Heart right ventricle (tissue), 16 donors: ENCODE measurements around the gene ADAM11. TPM values are rescaled to one million over a fixed set of nuclear protein-coding genes. Genes with fewer than 3 reads are reported as not detected.

Experiments
- ATAC-seq, 8 donors: fragments of 200-7000 bp; cut with Tn5 transposase; one replicate each; pipeline ENCODE4 v1.9.1; 2020; ENCODE audit warnings: mild to moderate bottlenecking in 8 of 8, moderate library complexity in 8 of 8, moderate number of reproducible peaks in 1 of 8
- DNase-seq, 2 donors: peaks; one replicate each; pipeline ENCODE4 v3.0.0-alpha.2; 2020
- H3K27ac ChIP-seq, 10 donors: fragments of 200-600 bp; sonication (generic) in 2 of 10; one replicate each; pipeline versions ENCODE4 v1.5.0 to v1.8.0; 2020 to 2022; ENCODE audit warnings: mild to moderate bottlenecking in 3 of 10
- H3K27me3 ChIP-seq, 7 donors: fragments of 200-600 bp; one replicate each; pipeline ENCODE4 v1.8.0; 2021 to 2022; ENCODE audit warnings: mild to moderate bottlenecking in 2 of 7
- H3K36me3 ChIP-seq, 9 donors: fragments of 200-600 bp; sonication (generic) in 1 of 9; one replicate each; pipeline versions ENCODE4 v1.5.0 to v1.8.0; 2020 to 2022; ENCODE audit warnings: mild to moderate bottlenecking in 2 of 9
- H3K4me1 ChIP-seq, 9 donors: fragments of 200-600 bp; sonication (generic) in 1 of 9; one replicate each; pipeline versions ENCODE4 v1.5.0 to v1.8.0; 2020 to 2022; ENCODE audit warnings: mild to moderate bottlenecking in 4 of 9
- H3K4me3 ChIP-seq, 10 donors: fragments of 200-600 bp; sonication (generic) in 2 of 10; one replicate each; pipeline versions ENCODE4 v1.5.0 to v1.8.0; 2020 to 2022; ENCODE audit warnings: mild to moderate bottlenecking in 7 of 10, moderate library complexity in 2 of 10
- H3K9me3 ChIP-seq, 11 donors: fragments of 200-600 bp in 10 of 11; sonication (generic) in 2 of 11; one replicate each; pipeline versions ENCODE4 v1.5.0 to v1.8.0; 2013 to 2022; ENCODE audit warnings: mild to moderate bottlenecking in 2 of 11, control low read depth in 1 of 11, moderate library complexity in 1 of 11
- CTCF ChIP-seq, 9 donors: fragments of 200-600 bp; sonication (generic) in 2 of 9; IDR thresholded peaks; one replicate each; pipeline versions ENCODE4 v1.5.0 to v1.8.0; 2021 to 2022; ENCODE audit warnings: antibody characterized with exemption in 9 of 9, mild to moderate bottlenecking in 5 of 9, moderate library complexity in 1 of 9
- WGBS, 2 donors: extraction: QIAGEN DNeasy Blood & Tissue Kit; methylation state at CpG; one replicate each; pipeline ENCODE4 v1.1.7; 2013; ENCODE audit warnings: inconsistent platforms in 1 of 2; 5-methylcytosine and 5-hydroxymethylcytosine counted together
- intact Hi-C, 10 donors: fragments of 100-400 bp; cut with DNase I; formaldehyde crosslinking; loops; one replicate each; pipeline versions ENCODE4 v1.11.1 to v1.14.2; 2022
- polyA plus RNA-seq, 2 donors: library from polyadenylated mRNA; stranded (reverse); fragments of 200-250 nt; gene quantifications; one replicate each; pipeline ENCODE4 v1.2.3, GENCODE V29; 2013
- total RNA-seq, 10 donors: library from RNA; stranded (reverse); fragmentation: NEBNext Ultra II Directional in 3 of 10; extraction: Animal tissue kit (Norgen Biotek cat#: 25700) in 3 of 10; gene quantifications; one replicate each; pipeline versions ENCODE4 v1.2.1 to v1.2.4, GENCODE V29; 2021 to 2023
- donor health status: Arrhythmogenic right ventricular cardiomyopathy.
- donor health status: ischemic (EF 13 %, LVEDD 7.1; RV severe dilation, severe dysfunction).
- donor health status: healthy with polysubstance abuse.
- donor health status: DM: no; HTN: yes; CAD: no.
- donor health status: DM: no; HTN: no; CAD: no.
- donor health status: ischemic (EF 25% LVEDD 6.9; RV normal size, moderate dysfunction).
- donor health status: ischemic (EF 25% LVEDD 5.7; RV mildly dilated, moderate dysfunction).
- donor health status: healthy.
- donor health status: DM: yes; HTN: yes; CAD: no.
- donor health status: Ischemic cardiomyopathy.
- donor health status: ischemic (EF 35%, LVEDD 5.7; RV mildly dilated, moderate dysfunction).
- donor health status: nonischemic (EF 11% LVEDD 7.7; RV severe dilation, severe dysfunction).
- donor health status: DM: yes; HTN: yes; CAD: no.
- donor health status: PGD.
- donor health status: ischemic (EF 29% LVEDD 5.4; RV normal size, mild dysfunction).
- donor health status: nonischemic (EF 23%, LVEDD 6.1; RV moderate dilation, normal function).

Gene ADAM11
- total and polyA plus RNA-seq, 12 donors: 0.75 to 18.3 (median 7.8) TPM

DNA sequence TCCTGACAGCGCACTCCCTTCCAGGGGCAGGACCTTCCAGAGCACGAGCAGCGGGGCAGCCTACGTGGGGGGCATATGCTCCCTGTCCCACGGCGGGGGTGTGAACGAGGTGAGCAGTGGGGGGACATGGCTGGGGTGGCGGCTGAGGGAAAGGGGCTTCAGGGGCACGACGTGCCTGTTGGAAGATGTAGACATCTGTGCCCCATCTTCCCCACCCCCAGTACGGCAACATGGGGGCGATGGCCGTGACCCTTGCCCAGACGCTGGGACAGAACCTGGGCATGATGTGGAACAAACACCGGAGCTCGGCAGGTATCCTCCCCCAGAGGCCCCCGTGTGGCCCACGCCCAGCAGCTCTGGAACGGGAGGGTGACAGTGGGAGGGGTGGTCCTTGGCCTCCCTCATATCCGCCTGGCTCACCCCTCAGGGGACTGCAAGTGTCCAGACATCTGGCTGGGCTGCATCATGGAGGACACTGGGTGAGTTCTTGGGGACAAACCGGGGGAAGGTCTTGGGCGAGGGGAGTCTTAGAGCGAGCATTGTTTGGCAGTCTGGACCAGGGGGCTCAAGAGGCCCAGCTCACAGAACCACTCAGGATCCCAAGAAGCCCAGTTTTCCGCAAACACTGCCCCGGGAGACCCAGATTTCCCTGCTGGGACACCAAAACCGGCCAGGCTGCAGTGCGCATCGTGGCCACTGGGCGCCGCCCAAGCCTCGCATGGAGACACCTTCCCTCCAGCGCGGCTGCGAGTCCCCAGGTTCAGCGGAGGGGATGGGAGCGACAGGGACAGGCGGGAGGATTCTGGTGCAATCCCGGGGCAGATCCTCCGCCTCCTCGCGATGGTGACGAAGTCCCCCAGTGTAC lies 15.7 kb downstream of the ADAM11 start:
- TF ChIP-seq CTCF (IDR thresholded peaks at IDR 0.05): peak; percentile 96 to 100 (median 99)
- ATAC-seq (peak; percentile 61 to 83 (median 74)), DNase-seq (peak; percentile 88 to 90)
- peak overlapping the region; percentile 37 to 71 (median 62) for H3K4me3 ChIP-seq
- H3K27ac ChIP-seq: peak overlapping the region in 3 of 10 donors; percentile 10 to 45 (median 16)
- intact Hi-C loops: loop anchor here in 8 of 10 donors (1.0 to 10.0 kb wide), 12 partner anchors 58 to 358 kb away; partner anchors contain the start of genes GJC1 (in 3 of the 8) and PLCD3 (in 3 of the 8)
- no peaks in the 10 kb centered on the region for H3K36me3 ChIP-seq
- H3K27me3 ChIP-seq: peaks cover 0 to 22% (median 0%) of the 10 kb centered on the region in 7 donors
- 20 to 28% methylated on average over 42 of the region's 42 CpGs for WGBS, 2 donors
- peaks cover 1 to 30% (median 22%) of the 10 kb centered on the region in 9 donors for H3K4me1 ChIP-seq
- no peaks in the 10 kb centered on the region for H3K9me3 ChIP-seq

DNA sequence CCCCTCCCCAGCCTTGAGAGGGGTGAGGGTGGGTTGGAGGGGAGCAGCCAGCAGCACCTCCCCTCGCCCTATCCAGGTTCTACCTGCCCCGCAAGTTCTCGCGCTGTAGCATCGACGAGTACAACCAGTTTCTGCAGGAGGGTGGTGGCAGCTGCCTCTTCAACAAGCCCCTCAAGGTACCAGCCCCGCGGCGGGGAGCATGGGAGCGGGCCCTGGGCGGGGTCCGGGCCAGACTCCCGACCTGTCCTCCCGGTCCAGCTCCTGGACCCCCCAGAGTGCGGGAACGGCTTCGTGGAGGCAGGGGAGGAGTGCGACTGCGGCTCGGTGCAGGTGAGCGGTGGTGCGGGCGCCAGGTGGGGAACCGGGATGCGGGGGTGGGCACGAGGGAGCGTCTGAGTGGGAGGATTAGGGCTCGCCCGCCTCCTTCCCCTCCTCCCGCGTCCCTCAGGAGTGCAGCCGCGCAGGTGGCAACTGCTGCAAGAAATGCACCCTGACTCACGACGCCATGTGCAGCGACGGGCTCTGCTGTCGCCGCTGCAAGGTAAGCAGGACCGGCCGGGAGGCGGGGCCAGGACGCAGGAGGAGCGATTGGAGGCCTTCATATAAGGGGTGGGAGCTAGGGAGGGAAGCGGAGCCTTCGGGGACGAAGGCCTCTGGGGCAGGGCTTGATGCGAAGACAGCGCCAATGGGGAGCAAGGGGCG lies 16.5 kb downstream of the ADAM11 start:
- H3K9me3 ChIP-seq: no peaks in the 10 kb centered on the region
- TF ChIP-seq CTCF (IDR thresholded peaks at IDR 0.05): peak in 5 of 9 donors; percentile 6 to 39 (median 25)
- H3K27me3 ChIP-seq: peaks cover 0 to 22% (median 0%) of the 10 kb centered on the region in 7 donors
- intact Hi-C loops: loop anchor here in 7 of 10 donors (1.0 to 10.0 kb wide), 11 partner anchors 57 to 358 kb away; partner anchors contain the start of genes GJC1 (in 3 of the 7) and PLCD3 (in 3 of the 7)
- peak overlapping the region in 4 of 10 donors; percentile 5 to 45 (median 13) for H3K27ac ChIP-seq
- H3K4me3 ChIP-seq: peak overlapping the region; percentile 37 to 71 (median 62)
- DNase-seq (peak; percentile 97), ATAC-seq (peak; percentile 90 to 96 (median 94))
- H3K36me3 ChIP-seq: no peaks in the 10 kb centered on the region
- H3K4me1 ChIP-seq: peaks cover 4 to 34% (median 27%) of the 10 kb centered on the region in 9 donors
- WGBS, 2 donors: 1 to 2% methylated on average over 50 of the region's 50 CpGs

GRCh38 chr17:44775838-44776621 lies 17.2 kb downstream of the ADAM11 start:
- DNase-seq (no peak), ATAC-seq (peak in 5 of 8 donors; percentile 1 to 4 (median 2))
- peaks cover 0 to 22% (median 0%) of the 10 kb centered on the region in 7 donors for H3K27me3 ChIP-seq
- peak overlapping the region in 6 of 10 donors; percentile 31 to 74 (median 38) for H3K27ac ChIP-seq
- H3K4me3 ChIP-seq: peak overlapping the region in 9 of 10 donors; percentile 37 to 71 (median 64)
- H3K4me1 ChIP-seq: peaks cover 4 to 41% (median 33%) of the 10 kb centered on the region in 9 donors
- no peaks in the 10 kb centered on the region for H3K36me3 ChIP-seq
- intact Hi-C loops: loop anchor here in 7 of 10 donors (1.0 to 10.0 kb wide), 11 partner anchors 56 to 357 kb away; partner anchors contain the start of genes GJC1 (in 3 of the 7) and PLCD3 (in 3 of the 7)
- no peak for TF ChIP-seq CTCF (IDR thresholded peaks at IDR 0.05)
- H3K9me3 ChIP-seq: no peaks in the 10 kb centered on the region
- 13 to 17% methylated on average over 40 to 43 of the region's 43 CpGs for WGBS, 2 donors
